ENCODE data around the gene KRTAP10-3. TPM values are rescaled to one million over a fixed set of nuclear protein-coding genes. Genes with fewer than 3 reads are reported as not detected.
"Not testable (repeated sequence)": the region's sequence is repeated elsewhere in the genome, so short reads cannot be mapped to it uniquely, and the experiment has no call there.

KRTAP10-3 gene
- total and polyA plus RNA-seq, 2 experiments from 2014 or later: not detected

DNA sequence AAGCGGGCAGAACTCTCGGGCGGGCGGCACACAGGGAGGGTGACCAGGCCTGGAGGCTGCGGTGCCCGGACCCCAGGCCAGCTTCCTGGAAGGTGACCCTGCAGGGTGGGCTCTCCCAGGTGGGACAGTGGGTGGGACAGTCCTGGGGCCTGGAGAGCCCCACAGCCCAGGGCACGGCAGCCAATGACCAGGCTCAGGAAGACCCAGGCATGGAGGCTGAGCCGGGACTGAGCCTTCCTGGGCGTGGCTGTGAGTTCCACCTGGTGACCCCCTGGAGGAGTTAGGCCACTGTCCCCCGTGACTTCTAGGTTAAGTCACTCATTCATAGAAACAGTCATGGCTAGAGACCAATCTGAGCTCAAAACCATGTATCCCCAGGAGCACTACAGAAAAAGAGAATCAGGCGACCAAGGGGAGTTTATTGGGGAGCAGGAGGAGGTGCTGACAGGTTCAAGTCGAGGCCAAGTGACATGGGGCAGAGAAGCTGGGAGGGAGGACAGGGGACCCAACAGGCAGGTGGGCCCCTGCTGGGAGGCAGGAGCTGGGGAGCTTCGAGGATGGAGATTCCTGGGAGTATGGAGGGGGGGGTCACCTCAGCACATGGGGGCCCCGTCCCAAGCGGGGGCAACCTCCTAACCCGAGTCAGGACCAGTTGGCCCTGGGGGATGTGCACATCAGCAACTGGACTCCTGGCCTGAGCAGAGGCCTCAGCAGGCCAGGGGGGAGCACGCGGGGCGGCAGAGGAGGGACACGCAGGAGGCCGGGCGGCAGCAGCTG lies 20.6 kb upstream of the KRTAP10-3 start:
- Histone ChIP-seq H3K36me3 (no peaks in the 10 kb centered on the region), H3K4me3 (no peak overlapping the region), H3K27me3 (no peaks in the 10 kb centered on the region), H3K4me1 (ENCODE audit: low read depth) (peaks cover 13% of the 10 kb centered on the region), H3K9me3 (ENCODE audit: low read depth) (no peaks in the 10 kb centered on the region), H3K27ac (no peak overlapping the region)
- DNase-seq (ENCODE audit: low read depth in 1 of 2, low spot score in 1 of 2): no peak
- TF ChIP-seq, protein P1, sequence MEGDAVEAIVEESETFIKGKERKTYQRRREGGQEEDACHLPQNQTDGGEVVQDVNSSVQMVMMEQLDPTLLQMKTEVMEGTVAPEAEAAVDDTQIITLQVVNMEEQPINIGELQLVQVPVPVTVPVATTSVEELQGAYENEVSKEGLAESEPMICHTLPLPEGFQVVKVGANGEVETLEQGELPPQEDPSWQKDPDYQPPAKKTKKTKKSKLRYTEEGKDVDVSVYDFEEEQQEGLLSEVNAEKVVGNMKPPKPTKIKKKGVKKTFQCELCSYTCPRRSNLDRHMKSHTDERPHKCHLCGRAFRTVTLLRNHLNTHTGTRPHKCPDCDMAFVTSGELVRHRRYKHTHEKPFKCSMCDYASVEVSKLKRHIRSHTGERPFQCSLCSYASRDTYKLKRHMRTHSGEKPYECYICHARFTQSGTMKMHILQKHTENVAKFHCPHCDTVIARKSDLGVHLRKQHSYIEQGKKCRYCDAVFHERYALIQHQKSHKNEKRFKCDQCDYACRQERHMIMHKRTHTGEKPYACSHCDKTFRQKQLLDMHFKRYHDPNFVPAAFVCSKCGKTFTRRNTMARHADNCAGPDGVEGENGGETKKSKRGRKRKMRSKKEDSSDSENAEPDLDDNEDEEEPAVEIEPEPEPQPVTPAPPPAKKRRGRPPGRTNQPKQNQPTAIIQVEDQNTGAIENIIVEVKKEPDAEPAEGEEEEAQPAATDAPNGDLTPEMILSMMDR (IDR thresholded peaks at IDR 0.05; ENCODE audit: low read depth, low read length): no peak

DNA sequence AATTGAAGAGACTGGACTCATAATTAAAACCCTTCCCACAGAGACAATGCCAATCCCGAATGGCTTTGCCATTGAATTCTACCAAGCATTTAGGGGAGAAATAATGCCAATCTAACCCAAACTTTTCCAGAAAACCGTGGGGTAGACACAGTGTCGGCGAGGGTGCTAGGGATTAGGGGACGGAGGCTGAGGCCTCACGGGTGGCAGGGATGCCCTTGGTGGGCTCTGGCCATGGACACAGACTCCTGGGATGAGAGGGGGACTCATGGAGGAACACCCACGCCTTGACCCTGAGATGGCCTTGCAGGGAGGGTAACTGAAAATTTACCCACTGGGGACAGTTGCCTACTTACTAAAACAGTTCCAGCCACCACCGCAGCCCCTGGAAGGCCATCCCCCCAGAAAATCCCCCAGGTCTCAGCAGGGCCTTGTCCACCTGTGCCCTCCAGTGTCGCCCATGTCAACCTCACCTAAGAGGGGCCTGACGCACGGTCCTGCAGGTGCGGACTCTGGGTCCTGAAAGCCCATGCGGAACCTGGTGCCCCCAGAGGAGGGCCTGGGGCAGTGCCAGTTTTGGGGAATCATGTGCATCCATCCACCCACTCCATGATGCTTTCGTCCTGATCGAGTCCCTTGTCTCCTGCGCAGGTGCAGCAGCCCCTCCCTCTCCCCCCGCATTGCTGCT lies 19.9 kb upstream of the KRTAP10-3 start:
- TF ChIP-seq, protein P1 (IDR thresholded peaks at IDR 0.05; ENCODE audit: low read depth, low read length): no peak
- Histone ChIP-seq H3K9me3 (ENCODE audit: low read depth) (no peaks in the 10 kb centered on the region), H3K4me1 (ENCODE audit: low read depth) (peaks cover 5% of the 10 kb centered on the region), H3K4me3 (no peak overlapping the region), H3K27ac (no peak overlapping the region), H3K27me3 (no peaks in the 10 kb centered on the region), H3K36me3 (no peaks in the 10 kb centered on the region)
- no peak for DNase-seq (ENCODE audit: low read depth in 1 of 2, low spot score in 1 of 2)

GRCh38 chr21:44576025-44576420 lies 17.4 kb upstream of the KRTAP10-3 start:
- TF ChIP-seq, protein P1 (IDR thresholded peaks at IDR 0.05; ENCODE audit: low read depth, low read length): no peak
- no peaks in the 10 kb centered on the region for H3K4me1 ChIP-seq (ENCODE audit: low read depth)
- H3K27ac ChIP-seq: no peak overlapping the region
- no peak overlapping the region for H3K4me3 ChIP-seq
- H3K27me3 ChIP-seq: no peaks in the 10 kb centered on the region
- no peaks in the 10 kb centered on the region for H3K36me3 ChIP-seq
- DNase-seq (ENCODE audit: low read depth in 1 of 2, low spot score in 1 of 2): no peak
- H3K9me3 ChIP-seq (ENCODE audit: low read depth): no peaks in the 10 kb centered on the region

GRCh38 chr21:44575307-44576024 lies 16.9 kb upstream of the KRTAP10-3 start:
- no peak overlapping the region for H3K4me3 ChIP-seq
- H3K27ac ChIP-seq: no peak overlapping the region
- no peaks in the 10 kb centered on the region for H3K36me3 ChIP-seq
- no peaks in the 10 kb centered on the region for H3K27me3 ChIP-seq
- H3K4me1 ChIP-seq (ENCODE audit: low read depth): no peaks in the 10 kb centered on the region
- no peak for DNase-seq (ENCODE audit: low read depth in 1 of 2, low spot score in 1 of 2)
- TF ChIP-seq, protein P1 (IDR thresholded peaks at IDR 0.05; ENCODE audit: low read depth, low read length): no peak
- H3K9me3 ChIP-seq (ENCODE audit: low read depth): no peaks in the 10 kb centered on the region

DNA sequence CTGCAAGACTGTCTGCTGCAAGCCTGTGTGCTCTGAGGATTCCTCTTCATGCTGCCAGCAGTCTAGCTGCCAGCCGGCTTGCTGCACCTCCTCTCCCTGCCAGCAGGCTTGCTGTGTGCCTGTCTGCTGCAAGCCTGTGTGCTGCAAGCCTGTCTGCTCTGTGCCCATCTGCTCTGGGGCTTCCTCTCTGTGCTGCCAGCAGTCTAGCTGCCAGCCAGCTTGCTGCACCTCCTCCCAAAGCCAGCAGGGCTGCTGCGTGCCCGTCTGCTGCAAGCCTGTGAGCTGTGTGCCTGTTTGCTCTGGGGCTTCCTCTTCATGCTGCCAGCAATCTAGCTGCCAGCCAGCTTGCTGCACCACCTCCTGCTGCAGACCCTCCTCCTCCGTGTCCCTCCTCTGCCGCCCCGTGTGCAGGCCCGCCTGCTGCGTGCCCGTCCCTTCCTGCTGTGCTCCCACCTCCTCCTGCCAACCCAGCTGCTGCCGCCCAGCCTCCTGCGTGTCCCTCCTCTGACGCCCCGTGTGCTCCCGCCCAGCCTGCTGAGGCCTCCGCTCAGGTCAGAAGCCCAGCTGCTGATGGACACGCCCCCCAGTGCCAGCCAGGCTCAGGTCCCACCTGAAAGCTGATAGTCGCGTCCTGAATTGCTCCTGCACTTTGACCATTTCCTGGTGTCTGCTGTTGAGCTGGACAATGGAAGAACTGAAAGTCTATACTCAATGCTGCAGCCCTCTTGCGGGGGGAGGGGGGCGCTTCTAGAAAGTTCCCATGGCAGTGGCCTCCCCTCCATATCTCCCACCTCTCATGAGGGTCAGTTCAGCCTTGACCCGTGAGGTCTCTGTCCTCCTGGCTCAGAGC lies 16.1 kb upstream of the KRTAP10-3 start:
- H3K4me3 ChIP-seq: no peak overlapping the region
- H3K4me1 ChIP-seq (ENCODE audit: low read depth): no peaks in the 10 kb centered on the region
- no peaks in the 10 kb centered on the region for H3K9me3 ChIP-seq (ENCODE audit: low read depth)
- DNase-seq (ENCODE audit: low read depth in 1 of 2, low spot score in 1 of 2): no peak
- H3K27me3 ChIP-seq: no peaks in the 10 kb centered on the region
- no peaks in the 10 kb centered on the region for H3K36me3 ChIP-seq
- H3K27ac ChIP-seq: no peak overlapping the region
- TF ChIP-seq, protein P1 (IDR thresholded peaks at IDR 0.05; ENCODE audit: low read depth, low read length): no peak

GRCh38 chr21:44573630-44574456 lies 15.2 kb upstream of the KRTAP10-3 start, which contains the start of gene KRTAP10-4:
TSS of gene KRTAP10-4 (plus strand) at chr21:44573729. CDS start at chr21:44573759, 30 bp downstream.
- not testable (repeated sequence) for H3K9me3 ChIP-seq (ENCODE audit: low read depth); H3K4me1 ChIP-seq (ENCODE audit: low read depth); DNase-seq (ENCODE audit: low read depth in 1 of 2, low spot score in 1 of 2); H3K27me3 ChIP-seq; H3K36me3 ChIP-seq; H3K27ac ChIP-seq; H3K4me3 ChIP-seq

Measured in cardiac muscle cell (in vitro differentiated cells and primary cell).